HG03521 (cell line): ENCODE data around the gene FZD8.

Experiments used
- ATAC-seq: cut with Tn5 transposase; IDR thresholded peaks from one replicate; pipeline ENCODE4 v1.9.1; 2021; ENCODE audit warnings: mild to moderate bottlenecking, moderate library complexity; ENCODE audit not compliant: unreplicated experiment

FZD8 gene

DNA sequence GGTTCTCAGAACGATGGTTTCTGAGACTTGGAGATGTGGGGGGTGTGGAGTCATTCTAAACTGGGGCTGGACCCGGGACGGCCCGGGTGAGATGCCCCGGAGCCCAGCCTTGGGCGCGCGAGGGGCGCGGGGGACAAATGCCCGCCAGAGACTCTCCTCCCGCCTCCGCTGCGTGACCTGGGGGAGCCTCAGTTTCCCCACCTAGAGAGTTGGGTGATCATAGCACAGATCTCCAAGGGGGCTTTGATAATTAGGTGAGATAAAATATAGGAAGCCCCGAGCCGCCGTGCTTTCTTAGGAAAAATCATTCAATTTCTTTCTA is 658 bp upstream of the FZD8 start:
- ATAC-seq: no peak

DNA sequence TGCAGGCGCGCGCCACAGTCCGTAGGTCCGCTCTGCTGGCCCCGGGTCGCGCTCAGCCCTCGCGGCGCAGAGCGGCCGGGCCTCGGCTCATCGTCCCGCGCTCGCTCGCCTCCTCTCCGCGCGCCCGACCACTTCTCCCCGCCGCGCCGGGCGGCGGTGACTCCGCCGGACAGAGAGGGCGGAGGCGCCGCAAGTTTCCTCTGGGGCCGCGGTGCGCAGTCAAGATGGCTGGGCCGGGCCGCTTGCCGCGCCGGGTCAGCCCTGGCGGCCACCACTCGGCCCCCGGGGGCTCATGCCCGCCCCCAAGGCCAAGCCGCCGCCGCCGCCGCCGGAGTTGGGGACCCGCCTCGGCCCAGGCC is 441 bp downstream of the FZD8 start:
- peak; percentile 21 for ATAC-seq

DNA sequence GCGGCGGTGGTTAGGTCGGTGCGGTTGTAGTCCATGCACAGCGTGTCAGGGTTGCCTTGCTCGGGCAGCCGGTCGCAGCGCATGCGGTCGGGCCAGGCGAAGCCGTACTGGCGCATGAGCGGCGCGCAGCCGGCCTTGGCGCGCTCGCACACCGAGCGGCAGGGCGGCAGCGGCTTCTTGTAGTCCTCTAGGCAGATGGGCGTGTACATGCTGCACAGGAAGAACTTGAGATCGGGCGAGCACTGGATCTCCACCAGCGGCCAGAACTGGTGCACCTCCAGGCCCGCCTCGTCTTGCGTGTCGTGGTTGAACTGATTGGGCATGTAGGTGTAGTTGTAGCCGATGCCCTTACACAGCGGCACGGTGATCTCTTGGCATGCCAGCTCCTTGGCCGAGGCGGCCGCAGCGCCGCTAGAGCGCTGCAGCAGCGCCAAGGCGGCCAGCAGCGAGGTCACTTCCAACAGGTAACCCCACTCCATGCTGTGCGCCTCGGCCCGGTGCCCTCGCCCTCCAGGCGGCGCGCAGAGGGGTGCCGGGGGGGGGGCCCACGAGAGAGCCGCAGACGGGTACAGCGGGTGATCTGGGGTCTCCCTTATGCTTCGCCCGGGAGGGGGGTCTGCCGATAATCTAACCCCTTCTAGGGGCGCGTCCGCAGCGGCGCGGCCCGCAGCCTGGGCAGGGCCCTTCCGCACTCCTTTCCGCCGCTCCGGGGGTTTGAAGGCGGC is 983 bp downstream of the FZD8 start:
- ATAC-seq: peak; percentile 36

GRCh38 chr10:35640474-35640873 is 1.6 kb downstream of the FZD8 start:
- ATAC-seq: peak; percentile 34

DNA sequence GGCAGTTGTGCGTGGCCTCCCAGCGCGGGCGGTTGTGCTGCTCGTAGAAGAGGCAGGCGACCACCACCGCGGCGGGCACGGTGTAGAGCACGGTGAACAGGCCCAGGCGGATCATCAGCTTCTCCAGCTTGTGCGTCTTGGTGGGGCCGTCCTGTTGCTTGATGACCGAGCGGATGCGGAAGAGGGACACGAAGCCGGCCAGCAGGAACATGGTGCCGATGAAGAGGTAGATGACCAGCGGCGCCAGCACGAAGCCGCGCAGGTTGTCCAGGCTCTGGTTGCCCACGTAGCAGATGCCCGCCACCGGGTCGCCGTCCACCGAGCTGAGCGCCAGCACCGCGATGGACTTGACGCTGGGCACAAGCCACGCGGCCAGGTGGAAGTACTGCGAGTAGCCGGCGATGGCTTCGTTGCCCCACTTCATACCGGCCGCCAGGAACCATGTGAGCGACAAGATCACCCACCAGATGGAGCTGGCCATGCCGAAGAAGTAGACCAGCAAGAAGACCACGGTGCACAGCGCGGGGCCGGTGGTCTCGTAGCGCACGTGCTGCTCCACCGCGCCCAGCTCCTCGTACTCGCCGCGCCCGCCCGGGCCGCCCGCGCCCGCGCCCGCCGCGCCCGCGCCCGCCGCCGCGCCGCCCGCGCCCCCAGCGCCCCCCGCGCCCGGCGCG is 2.2 kb downstream of the FZD8 start:
- ATAC-seq: no peak

DNA sequence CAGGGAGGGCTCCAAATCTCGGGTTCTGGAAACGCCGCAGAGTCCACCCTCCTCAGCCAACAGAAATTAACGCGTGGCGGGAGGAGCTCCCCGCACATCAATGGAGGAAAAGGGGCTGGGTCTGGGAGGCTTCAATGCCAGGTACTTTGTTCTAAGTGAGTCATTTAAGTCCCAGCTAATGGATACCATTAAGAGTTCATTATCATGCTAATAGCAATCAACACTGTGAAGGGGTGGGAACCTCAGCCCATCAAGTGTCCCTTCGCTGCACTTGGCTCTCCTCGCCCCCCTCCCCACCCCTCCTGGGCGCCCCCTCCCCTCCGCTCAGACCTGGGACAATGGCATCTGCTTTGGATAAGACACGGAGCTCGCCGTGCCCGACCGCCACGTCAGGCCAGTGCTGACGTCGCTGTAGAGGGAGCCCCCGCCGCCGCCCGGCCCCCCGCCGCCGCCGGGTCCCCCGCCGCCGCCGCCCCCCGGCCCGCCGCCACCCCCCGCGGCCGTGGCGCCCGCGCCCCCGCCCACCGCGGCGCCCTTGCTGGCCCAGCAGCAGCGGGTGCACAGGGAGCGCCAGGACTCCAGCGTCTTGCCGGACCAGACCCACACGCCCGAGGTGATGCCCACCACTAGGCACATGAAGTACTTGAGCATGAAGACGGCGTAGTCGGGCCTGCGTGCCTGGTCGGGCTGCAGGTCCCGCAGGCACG is 2.9 kb downstream of the FZD8 start:
- ATAC-seq: no peak

DNA sequence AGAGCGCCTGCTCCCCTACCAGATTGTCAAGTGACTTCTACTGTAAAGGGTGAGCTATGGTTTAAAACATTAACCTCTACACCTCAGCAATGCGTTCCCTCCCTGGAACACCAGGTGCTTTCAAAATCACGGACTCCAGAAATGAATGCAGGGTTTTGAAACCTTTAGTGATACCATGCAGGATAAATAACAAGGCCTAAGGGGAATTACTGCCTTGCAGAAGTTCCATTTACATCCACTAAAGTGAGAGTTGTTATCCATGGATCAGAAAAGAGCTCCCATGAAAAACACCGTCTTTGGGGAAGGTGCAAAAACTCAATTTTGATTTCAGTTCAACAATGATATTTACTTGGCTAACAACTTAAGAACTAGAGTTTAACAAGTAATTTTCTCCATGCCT is 4.0 kb downstream of the FZD8 start:
- ATAC-seq: no peak

DNA sequence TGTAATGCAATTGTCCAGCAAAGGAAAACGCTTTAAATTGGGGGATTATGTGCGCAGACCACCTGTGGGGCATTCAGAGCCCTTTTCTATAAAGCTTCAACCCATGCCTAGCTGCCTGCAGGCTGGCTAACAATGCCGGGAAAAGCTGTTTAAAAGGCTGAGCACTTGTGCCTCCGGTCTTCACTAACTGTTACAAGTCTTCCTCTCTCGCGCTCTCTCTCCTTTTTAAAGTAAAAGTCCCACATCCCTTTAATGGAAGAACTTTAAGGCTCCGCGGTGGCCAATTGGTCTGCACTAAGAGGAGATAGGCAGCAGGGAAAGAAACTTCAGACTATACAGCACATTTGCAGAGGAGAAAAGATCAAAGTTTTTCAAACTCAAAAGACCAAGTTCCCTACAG is 4.6 kb downstream of the FZD8 start:
- no peak for ATAC-seq

- ATAC-seq: no peak
Observed at GRCh38 chr10:35636956-35637355, 5.1 kb downstream of the FZD8 start.

GRCh38 chr10:35635576-35635975 is 6.5 kb downstream of the FZD8 start:
- ATAC-seq: peak; percentile 78

- no peak for ATAC-seq
Observed at GRCh38 chr10:35633006-35633980, 8.8 kb downstream of the FZD8 start.

- no peak for ATAC-seq
Observed at GRCh38 chr10:35632027-35632426, 10.1 kb downstream of the FZD8 start.

DNA sequence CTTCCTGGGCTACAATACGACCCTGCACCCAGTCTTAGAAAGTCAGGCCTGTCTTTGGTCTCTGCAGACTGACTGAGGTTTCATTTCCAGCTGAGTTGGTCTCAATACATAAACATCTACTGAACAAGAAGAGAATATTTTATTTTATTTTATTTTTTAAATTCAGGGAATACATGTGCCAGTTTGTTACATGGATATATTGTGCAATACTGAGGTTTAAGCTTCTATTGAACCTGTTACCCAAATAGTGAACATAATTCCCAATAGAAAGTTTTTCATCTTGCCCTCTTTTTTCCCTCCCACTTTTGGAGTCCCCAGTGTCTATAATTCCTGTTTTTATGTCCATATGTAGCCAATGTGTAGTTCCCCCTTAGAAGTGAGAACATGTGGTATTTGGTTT is 10.7 kb downstream of the FZD8 start:
- ATAC-seq: no peak

GRCh38 chr10:35626971-35627507 is 15.1 kb downstream of the FZD8 start:
- ATAC-seq: no peak

DNA sequence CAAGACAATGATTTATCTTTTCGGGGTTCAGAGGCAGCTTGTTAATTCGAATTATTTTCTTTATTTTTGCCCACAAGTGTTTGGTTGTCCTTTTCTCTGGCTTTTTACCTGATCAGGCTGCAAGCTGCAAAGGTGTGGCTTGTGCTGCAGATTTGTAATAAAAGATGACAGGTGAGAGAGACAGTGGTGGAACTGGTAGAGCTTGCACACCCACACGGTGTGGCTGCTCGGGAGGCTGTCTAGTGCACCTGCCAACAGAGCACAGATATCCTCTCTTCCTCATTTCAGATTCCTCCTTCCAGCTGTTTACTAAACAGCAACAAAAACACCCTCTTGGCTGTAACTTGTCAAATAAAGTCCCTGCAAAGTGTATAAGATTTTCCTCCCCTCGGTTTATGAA is 27.8 kb downstream of the FZD8 start:
- ATAC-seq: no peak

GRCh38 chr10:35613597-35614226 is 28.4 kb downstream of the FZD8 start:
- no peak for ATAC-seq

DNA sequence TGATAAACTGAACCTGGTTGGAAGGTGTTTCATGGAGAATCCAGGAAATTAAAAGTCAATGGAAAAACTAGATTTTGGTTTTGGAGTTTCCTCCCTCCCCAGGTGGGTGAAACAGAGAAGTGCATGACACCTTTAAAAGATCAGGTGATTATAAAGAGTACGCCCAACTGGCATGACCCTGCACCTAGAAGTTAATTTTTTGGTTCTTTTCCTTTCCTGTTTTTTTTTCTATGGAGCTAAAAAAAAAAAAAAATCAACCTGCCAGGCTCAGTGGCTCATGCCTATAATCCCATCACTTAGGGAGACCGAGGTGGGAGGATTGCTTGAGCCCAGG is 29.0 kb downstream of the FZD8 start:
- ATAC-seq: no peak

GRCh38 chr10:35612385-35613106 is 29.6 kb downstream of the FZD8 start:
- no peak for ATAC-seq

- no peak for ATAC-seq
Observed at GRCh38 chr10:35611750-35612149, 30.3 kb downstream of the FZD8 start.

- ATAC-seq: no peak
Observed at GRCh38 chr10:35608328-35608672, 33.8 kb downstream of the FZD8 start.
